ENCODE results near the gene RIBC2.

Gene RIBC2

GRCh38 chr22:45475851-45476514 is 62.5 kb downstream of the RIBC2 start:
- ATAC-seq, result no peak

GRCh38 chr22:45476814-45477213 is 63.3 kb downstream of the RIBC2 start:
- no peak for ATAC-seq

- no peak for ATAC-seq
These were observed 64.0 kb downstream of the RIBC2 start for GRCh38 chr22:45477366-45478107.

- no peak for ATAC-seq
These were observed 64.7 kb downstream of the RIBC2 start for GRCh38 chr22:45478108-45478771.

GRCh38 chr22:45480717-45481116 is 67.2 kb downstream of the RIBC2 start:
- no peak for ATAC-seq

- ATAC-seq, result no peak
These were observed 68.2 kb downstream of the RIBC2 start for GRCh38 chr22:45481661-45482060.
